HG03159 (cell line): ENCODE data around the gene SMURF1.

Experiments used
- ATAC-seq: cut with Tn5 transposase; IDR thresholded peaks from one replicate; pipeline ENCODE4 v1.9.1; 2021; ENCODE audit warnings: mild to moderate bottlenecking, moderate library complexity; ENCODE audit not compliant: unreplicated experiment

SMURF1 gene

DNA sequence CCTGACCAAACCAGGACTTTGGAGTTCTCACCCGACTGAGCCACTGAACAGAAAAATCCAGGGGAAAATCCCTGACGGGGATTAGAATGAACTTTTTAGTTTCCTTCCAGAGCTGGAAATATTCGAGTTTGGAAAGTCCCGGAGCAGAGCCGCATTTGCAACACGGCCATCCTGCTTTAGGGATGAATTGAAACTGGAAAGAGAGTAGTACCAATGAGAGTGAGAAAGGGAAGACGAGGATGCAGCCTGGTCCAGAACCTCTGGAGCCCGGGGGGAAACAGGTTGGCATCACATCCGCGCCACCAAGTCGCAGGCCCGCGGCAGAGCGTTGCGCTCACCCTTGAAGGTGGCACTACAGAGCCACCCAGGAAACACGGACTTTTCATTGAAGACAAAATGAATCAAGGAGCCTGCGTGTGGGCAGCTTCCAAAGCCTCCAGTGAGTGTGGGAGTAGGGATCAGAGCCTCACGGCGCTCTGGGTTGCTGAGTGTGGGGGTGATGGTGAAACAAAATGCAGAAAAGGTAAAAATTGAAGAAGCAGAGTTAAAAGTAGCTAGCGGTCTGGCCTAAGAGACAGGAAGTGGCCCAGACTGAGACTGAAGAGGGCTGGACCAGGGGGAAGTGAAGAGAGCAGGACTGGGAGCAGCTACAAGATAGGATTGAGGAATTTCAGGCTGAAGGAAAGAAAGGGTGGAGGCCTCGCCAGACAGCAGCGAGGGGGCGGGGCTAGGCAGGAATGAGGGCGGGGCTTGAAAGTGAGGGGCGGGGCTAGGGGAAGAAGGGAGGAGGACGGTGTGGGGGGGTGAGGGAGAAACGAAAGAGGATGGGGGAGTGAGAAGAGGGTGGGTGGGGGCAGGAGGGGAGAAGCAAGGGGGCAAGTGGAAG is 1.8 kb downstream of the SMURF1 start:
- no peak for ATAC-seq

DNA sequence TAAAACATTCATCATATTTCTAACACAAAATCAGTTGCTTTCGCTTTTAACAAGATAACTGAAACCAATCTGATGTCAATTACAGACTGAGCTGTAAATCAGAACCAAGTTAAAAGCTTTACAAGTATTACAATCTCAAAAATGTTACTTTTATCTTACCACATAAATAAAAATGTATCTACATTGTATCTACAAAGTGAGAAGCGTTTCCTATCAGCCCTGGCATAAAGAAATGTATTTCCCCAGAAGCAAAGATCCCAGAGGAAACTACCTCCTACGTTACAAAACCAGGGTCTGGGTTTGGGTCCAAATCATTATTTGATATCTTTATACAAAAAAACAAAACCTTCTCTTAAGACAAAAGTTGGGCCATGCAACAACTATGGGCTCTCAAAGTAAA is 2.6 kb downstream of the SMURF1 start:
- no peak for ATAC-seq

DNA sequence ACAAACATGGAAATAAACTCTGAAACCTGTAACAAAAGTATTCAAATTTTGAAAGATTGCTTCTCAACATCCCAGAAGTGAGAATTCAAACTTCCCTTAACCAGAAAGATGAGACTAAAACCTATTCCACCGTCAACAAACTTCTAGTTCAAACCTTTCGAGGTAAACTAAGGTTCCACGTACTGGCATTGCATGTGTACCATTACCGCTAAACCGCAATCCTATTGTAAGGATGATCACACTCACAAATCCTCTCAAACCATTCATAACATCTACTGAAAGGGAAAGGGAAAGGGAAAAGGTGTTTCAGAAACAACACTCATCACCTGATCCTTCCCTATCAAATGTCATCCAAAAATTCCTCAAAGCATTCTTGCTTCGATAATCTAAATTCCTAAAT is 3.1 kb downstream of the SMURF1 start:
- no peak for ATAC-seq

DNA sequence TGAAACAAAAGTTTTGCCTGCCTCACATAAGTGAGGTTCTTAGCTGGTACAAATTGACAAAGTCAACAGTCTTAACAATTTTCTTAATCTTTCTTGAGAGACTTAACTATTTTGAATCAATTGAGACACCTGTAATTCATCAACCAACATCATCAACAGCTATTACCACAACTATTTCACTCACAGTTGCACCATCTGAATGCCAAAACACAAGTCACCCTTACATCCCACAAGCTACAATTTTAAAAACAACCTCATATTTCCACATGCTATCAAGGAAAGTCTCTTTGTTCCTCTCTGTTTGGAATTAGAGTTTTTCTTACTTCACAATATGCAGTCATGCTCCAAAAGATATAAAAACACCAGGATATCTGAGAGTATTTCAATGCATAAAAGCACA is 4.9 kb downstream of the SMURF1 start:
- ATAC-seq = no peak

DNA sequence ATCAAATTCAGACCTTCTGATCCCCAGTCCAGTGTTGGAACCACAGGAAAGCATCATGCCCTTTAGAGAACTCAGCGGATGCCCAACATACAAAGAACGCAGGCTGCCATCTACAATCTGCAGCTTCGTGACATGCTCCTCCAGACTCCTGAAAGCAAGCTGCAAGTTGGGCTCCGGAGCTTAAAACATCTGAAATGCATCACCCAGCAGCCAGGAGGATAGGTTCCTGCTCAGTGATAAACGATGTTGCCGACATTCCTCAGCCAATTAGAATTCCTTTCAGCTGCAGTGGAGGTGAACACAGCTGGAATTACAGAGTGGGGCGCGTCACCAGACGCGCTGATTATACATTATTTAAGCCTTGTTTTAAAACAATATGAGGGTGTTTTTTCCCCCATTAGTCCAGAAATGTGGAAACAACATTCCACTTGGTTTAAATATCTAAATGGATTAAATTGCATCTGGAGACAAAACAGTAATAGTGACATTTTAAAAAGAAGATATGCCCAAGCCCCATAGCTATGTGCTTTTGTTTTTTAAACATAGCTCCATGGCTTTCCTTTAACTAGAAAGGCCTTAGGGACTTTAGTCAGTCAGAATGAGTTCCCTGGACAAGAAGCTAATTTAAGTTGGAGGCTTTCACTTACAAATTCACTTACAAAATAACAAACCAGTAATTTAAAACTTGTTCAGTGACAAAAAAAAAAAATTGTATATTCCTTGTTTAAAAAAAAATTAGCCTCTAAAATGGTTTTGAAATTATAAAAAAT is 6.3 kb downstream of the SMURF1 start:
- ATAC-seq = no peak

DNA sequence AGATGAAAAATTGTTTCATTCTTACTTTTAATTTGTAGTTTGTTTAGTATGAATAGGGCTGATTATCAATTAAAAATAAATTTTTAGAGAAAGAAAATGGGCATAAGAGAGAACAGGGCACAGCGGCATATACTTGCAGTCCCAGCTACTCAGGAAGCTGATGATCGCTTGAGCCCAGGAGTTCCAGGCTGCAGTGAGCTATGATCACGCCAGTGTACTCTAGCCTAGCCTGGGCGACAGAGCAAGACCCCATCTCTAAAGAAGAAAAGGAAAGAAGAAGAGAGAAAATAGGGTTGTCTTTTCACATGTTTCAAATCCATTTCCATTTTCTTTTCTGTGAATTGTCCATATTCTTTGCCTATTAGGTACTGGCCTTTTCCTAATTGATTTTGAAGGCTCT is 8.0 kb downstream of the SMURF1 start:
- ATAC-seq = no peak

DNA sequence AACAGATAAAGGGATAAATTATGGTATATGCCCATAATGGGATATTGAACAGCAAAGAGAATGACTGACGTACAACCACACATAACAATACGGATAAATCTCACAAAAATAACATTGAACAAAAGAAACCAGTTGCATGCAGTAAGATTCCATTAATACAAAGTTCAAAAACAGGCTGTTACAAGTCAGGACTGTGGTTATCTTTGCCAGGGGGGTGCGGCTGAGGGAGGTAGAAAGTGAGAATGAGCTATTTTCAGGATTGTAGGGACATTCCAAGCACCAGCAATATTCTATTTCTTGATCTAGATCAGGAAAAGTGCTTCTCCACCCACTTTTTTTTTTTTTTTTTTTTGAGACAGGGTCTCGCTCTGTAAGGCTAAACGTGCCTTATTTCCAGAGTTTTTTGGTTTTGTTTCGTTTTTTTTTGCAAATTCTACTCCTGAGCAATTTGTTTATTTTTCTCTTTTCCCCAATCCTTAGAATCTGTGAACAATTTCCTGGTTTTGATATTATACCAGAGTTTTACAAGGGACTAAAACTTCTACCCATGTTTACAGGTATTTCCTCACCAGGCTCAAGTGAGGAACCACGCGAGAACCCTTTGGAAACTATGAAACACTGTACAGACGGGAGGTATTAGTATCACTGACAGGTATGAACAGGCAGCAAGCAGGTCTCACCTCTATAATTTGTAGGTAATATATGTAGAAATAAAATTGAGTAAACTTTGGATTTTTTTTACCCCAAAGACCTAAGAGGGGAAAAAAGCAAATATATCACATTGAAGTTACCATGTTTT is 9.9 kb downstream of the SMURF1 start:
- ATAC-seq = no peak

DNA sequence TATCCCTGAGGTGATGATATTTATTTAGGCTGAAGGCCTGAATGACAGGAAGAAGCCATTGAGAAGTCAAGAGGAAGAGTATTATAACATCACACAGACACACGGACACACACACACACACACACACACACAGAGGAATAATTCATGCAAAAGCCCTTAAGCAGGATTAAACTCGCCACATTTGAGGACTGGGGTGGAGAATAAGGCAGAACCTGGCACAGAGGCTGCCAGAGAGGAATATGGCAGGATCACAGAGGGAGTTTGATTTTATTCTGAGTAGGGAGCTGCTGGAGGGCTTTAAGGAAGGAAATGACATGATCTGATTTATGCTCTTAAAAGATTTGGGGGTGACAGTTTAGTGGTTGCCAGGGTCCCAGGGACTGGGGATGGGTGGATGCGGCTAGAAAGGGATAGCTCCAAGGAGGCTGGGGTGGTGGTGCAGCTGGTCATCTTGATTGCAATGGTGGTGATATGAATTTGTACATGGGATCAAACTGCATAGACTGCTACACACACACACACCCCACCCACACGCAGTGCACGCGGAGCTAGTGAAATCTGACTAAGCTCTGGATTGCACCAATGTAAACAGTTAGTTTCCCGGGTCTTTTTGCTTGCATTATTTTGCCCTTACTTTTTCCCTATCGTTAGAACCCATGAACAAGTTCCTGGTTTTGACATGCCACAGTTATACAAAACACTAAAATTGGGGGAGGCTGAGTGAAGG is 11.2 kb downstream of the SMURF1 start:
- no peak for ATAC-seq

DNA sequence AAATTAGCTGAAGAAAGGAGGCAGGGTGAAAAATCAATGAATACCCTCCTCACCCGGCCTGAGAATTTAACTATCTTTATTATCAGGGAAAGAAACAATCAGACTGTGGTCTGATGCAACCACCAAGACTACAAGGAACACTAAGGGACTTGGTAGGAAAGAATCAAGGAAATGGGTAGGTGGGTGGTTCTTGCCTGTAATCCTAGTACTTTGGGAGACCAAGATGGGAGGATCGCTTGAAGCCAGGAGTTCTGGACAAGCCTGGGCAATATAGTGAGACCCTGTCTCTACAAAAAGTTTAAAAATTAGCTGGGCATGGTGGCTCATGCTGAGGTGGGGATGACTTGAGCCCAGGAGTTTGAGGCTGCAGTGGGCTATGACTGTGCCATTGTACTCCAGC is 12.6 kb downstream of the SMURF1 start:
- ATAC-seq = no peak

DNA sequence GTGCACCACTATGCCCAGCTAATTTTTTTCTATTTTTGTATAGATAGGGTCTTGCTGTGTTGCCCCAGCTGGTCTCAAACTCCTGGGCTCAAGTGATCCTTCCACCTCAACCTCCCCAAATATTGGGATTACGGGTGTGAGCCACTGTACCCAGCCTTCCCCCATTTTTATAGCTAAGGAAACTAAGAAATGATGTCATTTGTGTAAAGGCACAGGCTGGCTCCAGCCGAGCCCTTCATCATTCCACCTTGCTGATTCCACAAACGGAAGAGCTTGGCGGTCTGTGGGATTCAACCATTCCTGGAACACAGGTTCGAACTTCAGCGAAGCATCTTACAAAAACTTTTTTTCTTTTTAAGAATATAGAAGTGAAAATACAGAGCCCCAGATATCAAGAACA is 14.4 kb downstream of the SMURF1 start:
- ATAC-seq = no peak

DNA sequence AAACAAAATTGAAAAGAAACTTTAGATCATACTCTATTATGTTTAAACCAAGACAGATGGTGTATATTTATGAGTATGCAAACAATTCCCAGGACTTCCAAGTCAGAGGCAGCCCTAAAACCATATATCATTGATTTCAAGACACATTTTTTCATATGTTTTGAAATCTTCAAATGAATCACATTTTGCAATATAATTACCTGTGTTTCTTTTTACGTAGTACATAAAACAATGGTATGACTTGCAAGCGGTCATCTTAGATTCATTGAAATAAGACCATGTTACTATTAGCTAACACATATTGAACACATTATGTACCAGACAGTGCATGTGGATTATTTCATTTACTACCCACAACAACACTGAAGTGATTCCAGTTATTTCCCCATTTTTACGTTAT is 14.9 kb downstream of the SMURF1 start:
- no peak for ATAC-seq

DNA sequence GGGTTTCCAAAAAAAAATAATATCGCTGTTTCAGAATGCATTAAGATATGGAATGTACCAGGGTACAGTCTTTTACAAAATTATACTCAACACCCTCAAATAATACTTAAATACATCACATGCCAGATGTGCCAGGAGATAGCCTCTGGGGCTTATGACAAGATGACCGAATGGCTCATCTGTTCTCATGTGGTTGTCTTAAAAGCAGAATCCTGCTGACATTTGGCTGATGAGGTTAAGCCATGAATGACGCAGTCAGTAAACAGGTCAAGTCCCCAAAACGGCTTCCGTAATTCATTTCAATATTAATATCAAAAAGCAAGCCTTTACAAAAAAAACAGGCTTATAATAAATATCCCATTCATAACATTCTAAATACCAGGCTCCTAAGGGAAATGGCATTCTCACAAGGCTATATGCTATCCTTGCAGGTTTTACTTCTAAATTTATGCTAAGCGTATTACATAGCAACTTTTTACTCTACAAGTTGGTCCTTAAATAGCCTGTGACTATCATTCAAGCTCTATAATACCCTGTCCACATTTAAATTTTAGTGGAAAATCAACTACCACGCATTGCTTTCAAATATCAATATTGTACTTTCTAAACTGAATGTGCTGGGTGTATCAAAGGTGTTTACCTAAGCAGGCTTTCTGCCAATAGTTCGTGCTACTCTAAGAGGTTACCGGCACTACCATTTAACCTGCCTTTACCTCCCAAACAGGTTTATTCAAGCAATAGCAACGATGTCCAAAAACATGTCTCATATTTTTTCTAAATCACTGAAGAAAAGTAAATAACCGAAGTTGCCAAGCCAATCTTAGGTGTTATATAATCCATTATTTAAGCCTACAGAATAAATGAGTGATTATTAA is 15.6 kb downstream of the SMURF1 start:
- ATAC-seq = no peak

DNA sequence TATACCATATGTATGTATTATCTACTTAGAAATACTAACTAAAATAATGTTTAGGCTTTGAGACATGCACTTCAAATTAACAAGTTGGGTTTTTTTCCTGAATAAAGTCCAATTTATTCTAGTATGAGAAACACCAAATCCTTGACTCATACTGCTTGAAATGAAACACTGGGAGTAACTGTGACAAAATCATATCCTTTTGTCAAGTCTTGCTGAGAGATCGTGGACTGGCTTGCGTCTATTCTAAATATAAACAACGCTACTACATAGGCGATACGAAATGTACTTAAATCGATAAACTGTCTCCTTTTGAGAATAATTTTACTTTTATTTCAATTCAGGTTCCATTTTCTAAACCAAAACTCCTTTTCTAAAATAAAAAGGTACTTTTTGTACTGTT is 16.3 kb downstream of the SMURF1 start:
- no peak for ATAC-seq

DNA sequence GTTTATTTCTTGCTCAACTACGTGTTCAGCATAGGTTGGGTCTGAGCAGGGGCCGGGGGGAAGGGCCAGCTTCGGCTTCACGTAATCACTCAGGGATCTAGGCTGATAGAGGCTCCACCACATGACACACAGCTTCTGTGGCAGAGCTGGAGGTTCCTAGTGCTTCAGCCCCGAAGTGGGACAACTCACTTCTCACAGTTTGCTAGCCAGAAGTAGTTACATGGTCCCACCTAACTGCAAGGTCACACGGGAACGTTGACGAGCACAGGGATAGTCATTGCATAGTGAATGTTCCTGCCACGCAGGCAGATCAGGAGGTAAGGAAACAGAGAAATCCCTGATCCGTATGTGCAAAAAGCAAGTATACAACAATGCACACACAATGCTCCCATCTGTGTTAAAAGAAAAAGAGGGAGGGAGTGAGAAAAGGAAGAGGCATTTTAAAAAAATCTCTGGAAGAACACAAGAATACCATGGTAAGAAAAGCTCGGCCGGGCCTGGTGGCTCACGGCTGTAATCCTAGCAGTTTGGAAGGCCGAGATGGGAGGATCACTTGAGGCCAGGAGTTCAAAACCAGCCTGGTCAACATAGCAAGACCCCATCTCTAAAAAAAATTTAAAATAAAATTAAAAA is 16.9 kb downstream of the SMURF1 start:
- no peak for ATAC-seq

DNA sequence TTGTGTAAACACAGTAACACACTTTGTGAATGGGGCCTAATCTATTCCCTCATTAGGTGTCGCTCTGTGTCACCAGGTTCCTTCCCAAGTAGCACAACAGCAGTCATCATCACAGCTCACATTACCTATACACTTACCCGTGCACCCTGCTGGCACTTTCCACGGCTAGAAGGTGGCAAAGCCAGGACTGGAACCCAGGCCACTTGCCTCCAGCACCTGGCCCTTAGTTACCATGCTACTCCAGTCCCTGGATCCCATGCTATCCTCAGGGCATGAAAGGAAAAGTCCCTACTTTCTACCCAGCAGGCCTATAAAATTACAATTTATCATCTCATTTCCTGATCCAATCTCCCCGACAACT is 18.4 kb downstream of the SMURF1 start:
- no peak for ATAC-seq

DNA sequence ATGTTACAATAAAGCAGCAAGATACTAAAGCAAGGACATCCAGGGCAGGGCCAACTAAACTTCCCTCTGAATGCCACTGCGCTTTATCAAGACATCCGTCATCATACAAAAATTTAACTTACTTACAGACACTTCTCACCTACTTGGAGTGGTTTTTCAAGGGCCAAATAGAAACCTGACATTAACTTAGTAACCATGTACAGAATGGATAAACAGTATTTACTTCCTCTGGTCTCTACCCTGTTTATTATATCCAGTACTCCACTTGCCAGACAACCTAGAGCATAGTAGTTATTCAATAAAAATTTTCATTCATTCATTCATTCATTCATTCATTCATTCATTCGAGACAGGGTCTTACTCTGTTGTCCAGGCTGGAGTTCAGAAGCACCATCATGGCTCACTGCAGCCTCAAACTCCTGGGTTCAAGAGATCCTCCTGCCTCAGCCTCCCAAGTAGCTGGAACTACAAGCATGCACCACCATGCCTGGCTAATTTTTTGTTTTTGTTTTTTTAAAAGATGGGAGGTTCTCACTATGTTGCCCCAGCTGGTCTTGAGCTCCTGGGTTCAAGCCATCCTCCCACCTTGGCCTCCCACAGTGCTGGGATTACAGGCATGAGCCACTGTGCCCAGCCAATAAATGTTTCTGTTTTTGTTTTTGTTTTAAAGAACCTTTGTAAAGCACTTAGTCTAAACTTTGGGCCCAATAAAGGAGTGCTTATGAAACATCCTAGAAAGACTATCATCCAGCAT is 19.0 kb downstream of the SMURF1 start:
- no peak for ATAC-seq

DNA sequence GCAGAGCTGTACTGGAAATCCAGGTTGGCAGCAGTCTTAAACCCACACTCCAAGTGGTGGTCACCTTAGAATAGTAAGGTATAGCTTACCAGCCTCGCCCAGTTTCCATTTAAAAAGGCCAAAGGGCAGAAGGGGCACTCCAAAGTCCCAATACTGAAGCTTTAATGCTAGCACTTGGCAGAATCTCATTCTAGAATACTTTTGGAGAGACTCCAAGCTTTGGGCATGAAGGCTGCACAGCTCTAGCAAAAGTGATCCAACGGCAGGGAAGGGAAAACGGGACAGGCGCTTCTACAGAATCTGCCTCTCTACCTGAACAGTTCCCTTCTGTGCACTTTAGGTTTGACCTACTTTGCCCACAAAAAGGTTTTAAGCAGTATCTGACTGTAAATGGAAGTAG is 19.7 kb downstream of the SMURF1 start:
- no peak for ATAC-seq

DNA sequence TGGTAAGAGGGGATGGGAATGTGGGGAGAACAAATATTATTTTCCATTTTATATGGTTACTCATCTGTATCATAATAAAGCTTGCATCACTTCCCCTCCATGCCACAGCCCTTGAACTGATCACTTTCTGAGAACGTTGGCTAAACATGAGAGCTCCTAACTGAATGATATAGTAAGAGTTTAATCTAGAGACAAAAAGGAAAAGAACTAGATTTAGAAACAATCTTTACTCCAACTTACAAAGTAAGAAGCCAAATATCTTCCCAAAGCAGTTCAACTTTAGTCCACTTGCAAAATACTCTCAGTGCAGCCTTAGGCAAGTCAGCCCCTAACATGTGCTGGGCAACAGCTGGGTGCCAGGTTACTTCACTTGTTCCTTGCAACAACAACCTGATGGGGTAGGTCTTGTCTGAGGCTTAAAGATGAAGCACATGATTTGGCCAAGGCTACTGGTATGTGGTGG is 20.3 kb downstream of the SMURF1 start:
- no peak for ATAC-seq

DNA sequence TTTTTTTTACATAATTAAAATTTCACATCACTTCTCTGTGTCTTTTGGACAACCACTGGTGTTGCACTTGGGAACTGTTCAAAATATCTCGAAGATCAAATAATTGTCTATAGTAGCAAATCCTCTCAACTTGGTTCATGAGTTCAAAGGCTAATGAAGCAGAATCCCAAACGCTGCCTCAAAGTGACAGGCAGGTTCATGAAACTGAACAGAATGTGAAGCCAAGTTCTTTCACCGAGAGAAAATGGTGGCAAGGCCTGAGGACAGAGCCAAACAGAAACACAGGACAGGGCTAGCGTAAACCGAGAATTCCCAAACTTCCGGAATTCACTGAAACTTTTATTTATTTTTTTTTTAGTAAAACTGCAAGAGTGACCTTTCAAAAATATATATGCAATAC is 21.1 kb downstream of the SMURF1 start:
- no peak for ATAC-seq
